B cell (primary cell): ENCODE results near the gene MARVELD1.

ENCODE experiments used
- EZH2 ChIP-seq: IDR thresholded peaks from 2 replicates; pipeline ENCODE4 v1.6.1; 2012; ENCODE audit warnings: borderline replicate concordance, low read depth, mild to moderate bottlenecking, moderate library complexity, low read length; ENCODE audit not compliant: insufficient read depth, poor library complexity, severe bottlenecking
- TF ChIP-seq, protein P1 (sequence below): fragments of 200-600 bp; IDR thresholded peaks from one replicate; pipeline ENCODE4 v1.8.0; 2022; ENCODE audit warnings: antibody characterized with exemption, mild to moderate bottlenecking

DNA sequence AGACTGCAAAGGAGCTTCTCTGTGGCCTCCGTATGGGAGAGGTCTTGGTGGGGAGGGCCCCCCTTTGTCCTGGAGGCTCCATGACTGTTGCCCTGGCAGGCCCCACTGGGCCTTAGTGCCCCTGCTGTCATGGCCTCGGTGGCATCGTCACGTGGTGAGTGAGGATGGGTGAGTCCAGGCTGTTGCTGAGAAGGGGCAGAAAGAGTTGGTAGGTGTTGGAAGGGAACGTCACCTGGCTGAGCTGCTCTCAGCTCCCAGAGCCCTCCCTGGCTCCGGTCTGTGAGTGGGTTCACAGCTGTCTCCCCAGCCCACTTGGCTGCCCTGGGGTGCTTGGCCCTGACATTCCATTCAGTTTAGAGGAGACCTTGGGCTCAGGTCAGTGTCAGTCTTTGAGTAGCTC lies 42.2 kb downstream of the MARVELD1 start:
- TF ChIP-seq, protein P1, sequence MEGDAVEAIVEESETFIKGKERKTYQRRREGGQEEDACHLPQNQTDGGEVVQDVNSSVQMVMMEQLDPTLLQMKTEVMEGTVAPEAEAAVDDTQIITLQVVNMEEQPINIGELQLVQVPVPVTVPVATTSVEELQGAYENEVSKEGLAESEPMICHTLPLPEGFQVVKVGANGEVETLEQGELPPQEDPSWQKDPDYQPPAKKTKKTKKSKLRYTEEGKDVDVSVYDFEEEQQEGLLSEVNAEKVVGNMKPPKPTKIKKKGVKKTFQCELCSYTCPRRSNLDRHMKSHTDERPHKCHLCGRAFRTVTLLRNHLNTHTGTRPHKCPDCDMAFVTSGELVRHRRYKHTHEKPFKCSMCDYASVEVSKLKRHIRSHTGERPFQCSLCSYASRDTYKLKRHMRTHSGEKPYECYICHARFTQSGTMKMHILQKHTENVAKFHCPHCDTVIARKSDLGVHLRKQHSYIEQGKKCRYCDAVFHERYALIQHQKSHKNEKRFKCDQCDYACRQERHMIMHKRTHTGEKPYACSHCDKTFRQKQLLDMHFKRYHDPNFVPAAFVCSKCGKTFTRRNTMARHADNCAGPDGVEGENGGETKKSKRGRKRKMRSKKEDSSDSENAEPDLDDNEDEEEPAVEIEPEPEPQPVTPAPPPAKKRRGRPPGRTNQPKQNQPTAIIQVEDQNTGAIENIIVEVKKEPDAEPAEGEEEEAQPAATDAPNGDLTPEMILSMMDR, result no peak
- no peak for TF ChIP-seq EZH2
